ENCODE results near the gene DDX42.

DNA sequence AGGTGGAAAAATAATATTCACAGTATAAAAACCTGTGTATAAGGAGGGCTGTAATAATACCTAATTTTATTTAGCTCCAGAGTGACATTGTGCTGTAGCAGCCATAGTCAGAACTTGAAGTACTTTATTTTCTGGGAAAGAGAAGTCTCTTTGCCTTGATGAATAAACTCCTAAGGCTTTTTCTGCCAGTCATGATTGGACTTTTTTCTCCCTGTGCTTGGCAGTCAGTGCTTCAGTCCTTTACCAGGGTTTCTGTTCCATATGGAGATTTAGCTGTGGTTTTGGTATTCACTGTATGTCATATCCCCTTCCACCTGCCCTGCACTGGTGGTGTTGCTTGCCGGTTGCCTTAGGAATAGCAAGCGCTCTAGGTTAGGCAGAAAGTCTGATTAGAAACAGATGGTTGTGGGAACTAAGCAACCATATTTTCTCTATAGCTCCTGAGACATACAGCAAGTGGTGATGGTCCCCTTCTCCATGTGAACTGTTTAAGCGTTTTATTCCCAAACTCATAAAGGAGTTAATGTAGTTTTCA lies 24.7 kb downstream of the DDX42 start:
- TF ChIP-seq, protein P1, sequence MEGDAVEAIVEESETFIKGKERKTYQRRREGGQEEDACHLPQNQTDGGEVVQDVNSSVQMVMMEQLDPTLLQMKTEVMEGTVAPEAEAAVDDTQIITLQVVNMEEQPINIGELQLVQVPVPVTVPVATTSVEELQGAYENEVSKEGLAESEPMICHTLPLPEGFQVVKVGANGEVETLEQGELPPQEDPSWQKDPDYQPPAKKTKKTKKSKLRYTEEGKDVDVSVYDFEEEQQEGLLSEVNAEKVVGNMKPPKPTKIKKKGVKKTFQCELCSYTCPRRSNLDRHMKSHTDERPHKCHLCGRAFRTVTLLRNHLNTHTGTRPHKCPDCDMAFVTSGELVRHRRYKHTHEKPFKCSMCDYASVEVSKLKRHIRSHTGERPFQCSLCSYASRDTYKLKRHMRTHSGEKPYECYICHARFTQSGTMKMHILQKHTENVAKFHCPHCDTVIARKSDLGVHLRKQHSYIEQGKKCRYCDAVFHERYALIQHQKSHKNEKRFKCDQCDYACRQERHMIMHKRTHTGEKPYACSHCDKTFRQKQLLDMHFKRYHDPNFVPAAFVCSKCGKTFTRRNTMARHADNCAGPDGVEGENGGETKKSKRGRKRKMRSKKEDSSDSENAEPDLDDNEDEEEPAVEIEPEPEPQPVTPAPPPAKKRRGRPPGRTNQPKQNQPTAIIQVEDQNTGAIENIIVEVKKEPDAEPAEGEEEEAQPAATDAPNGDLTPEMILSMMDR (IDR thresholded peaks at IDR 0.05): no peak
- TF ChIP-seq POLR2A (IDR thresholded peaks at IDR 0.05): no peak

All from prostate gland (tissue), 2 donors.